Measurements from ENCODE around the gene CPSF4L. TPM values are rescaled to one million over a fixed set of nuclear protein-coding genes. Genes with fewer than 3 reads are reported as not detected.
"Not testable (repeated sequence)": the region's sequence is repeated elsewhere in the genome, so short reads cannot be mapped to it uniquely, and the experiment has no call there.

The CPSF4L gene
- total RNA-seq, 4 donors from 2014 or later = not detected

DNA sequence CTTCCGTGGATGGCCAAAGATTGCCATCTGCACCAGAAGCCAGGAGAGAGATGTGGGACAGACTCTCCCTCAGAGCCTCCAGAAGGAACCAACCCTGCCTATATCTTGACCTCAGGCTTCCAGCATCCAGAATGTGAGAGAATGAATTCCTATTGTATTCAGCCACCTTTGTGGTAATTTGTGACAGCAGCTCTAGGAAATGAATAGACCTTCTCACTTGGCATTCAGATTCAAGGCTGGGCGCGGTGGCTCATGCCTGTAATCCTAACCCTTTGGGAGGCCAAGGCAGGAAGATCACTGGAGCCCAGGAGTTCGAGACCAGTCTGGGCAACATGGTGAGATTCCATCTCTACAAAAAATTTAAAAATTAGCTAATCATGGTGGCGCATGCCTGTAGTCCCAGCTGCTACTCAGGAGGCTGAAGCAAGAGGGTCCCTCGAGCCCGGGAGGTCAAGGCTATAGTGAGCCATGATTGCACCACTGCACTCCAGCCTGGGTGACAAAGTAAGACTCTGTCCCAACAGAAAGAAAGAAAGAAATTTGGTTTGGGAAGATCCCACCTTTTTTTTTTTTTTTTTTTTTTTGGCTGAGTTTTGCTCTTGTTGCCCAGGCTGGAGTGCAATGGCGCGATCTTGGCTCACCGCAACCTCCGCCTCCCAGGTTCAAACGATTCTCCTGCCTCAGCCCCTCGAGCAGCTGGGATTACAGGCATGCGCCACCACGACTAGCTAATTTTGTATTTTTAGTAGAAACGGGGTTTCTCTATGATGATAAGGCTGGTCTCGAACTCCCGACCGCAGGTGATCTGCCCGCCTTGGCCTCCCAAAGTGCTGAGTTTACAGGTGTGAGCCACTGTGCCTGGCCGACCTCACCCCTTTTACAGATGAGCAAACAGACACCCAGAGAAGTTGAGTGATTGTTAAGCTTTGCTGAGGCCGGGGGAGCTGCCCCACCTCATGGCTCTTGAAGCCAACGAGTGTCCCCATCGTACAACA, 4.3 kb upstream of the CPSF4L start:
- Histone ChIP-seq H3K27me3 (no peaks in the 10 kb centered on the region), H3K4me3 (no peak overlapping the region), H3K9me3 (no peaks in the 10 kb centered on the region), H3K36me3 (no peaks in the 10 kb centered on the region), H3K4me1 (peaks cover 0 to 57% (median 24%) of the 10 kb centered on the region in 4 donors), H3K27ac (peak overlapping the region in 2 of 4 donors; percentile 75 to 76)
- no peak for DNase-seq (ENCODE audit: low spot score in 2 of 2)
- no peak for TF ChIP-seq POLR2A (IDR thresholded peaks at IDR 0.05)
- no peak for TF ChIP-seq CTCF (IDR thresholded peaks at IDR 0.05)
- TF ChIP-seq EP300 (IDR thresholded peaks at IDR 0.05) = no peak
- 82 to 86% methylated on average over 23 to 24 of the region's 24 CpGs for WGBS, 2 donors

DNA sequence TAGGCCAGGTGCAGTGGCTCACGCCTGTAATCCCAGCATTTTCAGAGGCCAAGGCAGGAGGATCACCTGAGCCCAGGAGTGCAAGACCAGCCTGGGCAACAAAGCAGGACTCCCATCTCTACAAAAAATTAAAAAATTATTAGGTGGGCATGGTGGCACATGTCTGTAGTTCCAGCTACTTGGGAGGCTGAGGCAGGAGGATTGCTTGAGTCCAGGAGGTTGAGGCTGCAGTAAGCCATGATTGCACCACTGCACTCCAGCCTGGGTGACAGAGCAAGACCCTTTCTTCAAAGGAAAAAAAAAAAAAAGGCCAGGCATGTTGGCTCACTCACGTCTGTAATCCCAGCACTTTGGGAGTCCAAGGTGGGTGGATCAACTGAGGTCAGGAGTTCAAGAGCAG, 2.8 kb upstream of the CPSF4L start:
- H3K9me3 ChIP-seq; H3K27ac ChIP-seq; H3K36me3 ChIP-seq; H3K4me3 ChIP-seq; DNase-seq (ENCODE audit: low spot score in 2 of 2); H3K27me3 ChIP-seq: not testable (repeated sequence)
- peaks cover 0 to 60% (median 24%) of the 10 kb centered on the region in 4 donors for H3K4me1 ChIP-seq
- WGBS, 2 donors = 56 to 65% methylated on average over 2 of the region's 2 CpGs

- no peaks in the 10 kb centered on the region for H3K36me3 ChIP-seq
- H3K4me3 ChIP-seq = no peak overlapping the region
- WGBS, 2 donors = 56 to 58% methylated on average over 12 of the region's 12 CpGs
- no peak for DNase-seq (ENCODE audit: low spot score in 2 of 2)
- peak overlapping the region; percentile 58 to 83 (median 73) for H3K27ac ChIP-seq
- H3K4me1 ChIP-seq = peaks cover 0 to 47% (median 20%) of the 10 kb centered on the region in 4 donors
- TF ChIP-seq EP300 (IDR thresholded peaks at IDR 0.05) (no peak), POLR2A (IDR thresholded peaks at IDR 0.05) (no peak), CTCF (IDR thresholded peaks at IDR 0.05) (no peak)
- no peaks in the 10 kb centered on the region for H3K9me3 ChIP-seq
- H3K27me3 ChIP-seq = no peaks in the 10 kb centered on the region
These were observed 1.3 kb upstream of the CPSF4L start for GRCh38 chr17:73262676-73263642.

DNA sequence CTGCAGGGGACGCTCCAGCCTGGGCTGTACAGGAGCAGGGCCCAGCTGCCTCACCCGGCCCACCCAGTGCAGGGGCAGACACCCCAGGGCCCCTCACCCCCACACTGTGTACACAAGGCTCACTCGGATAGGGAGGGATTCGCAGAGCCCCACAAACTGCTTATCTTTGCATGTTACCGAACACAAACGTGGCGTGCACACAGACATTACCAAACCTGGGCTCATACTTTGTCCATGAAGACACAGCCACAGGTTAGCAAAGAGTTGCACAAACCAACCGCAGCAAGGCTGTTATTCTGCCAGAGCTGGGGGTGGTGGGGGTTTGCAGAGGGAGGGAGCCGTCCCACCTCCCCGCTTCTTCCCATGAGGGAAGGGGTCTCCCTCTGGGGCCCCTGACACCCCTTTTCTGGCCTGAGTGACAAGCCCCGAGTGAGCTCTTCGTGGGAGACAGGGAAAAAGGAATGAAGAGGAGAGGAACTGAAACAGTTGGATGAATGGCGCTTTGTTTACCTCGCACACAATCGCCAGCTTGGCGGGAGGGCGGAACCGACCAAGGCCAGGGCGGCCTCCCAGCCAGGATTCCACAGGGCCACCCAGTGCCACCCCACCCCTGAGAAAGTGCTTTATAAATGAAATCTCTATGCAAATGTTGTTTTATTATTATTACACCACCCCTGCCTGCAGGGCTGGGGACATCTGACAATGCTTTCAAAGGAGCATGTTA, 434 bp upstream of the CPSF4L start:
- peak in 1 of 2 donors; percentile 71 for TF ChIP-seq EP300 (IDR thresholded peaks at IDR 0.05)
- TF ChIP-seq POLR2A (IDR thresholded peaks at IDR 0.05) = no peak
- Histone ChIP-seq H3K27me3 (no peaks in the 10 kb centered on the region), H3K36me3 (no peaks in the 10 kb centered on the region), H3K27ac (peak overlapping the region; percentile 58 to 83 (median 73)), H3K4me1 (peaks cover 0 to 40% (median 18%) of the 10 kb centered on the region in 4 donors), H3K9me3 (no peaks in the 10 kb centered on the region), H3K4me3 (no peak overlapping the region)
- WGBS, 2 donors = 46 to 51% methylated on average over 16 to 17 of the region's 19 CpGs
- no peak for DNase-seq (ENCODE audit: low spot score in 2 of 2)

GRCh38 chr17:73257516-73257915, 4.2 kb downstream of the CPSF4L start:
- H3K9me3 ChIP-seq = no peaks in the 10 kb centered on the region
- 91 to 97% methylated on average over 6 of the region's 6 CpGs for WGBS, 2 donors
- H3K36me3 ChIP-seq = no peaks in the 10 kb centered on the region
- H3K27me3 ChIP-seq = no peaks in the 10 kb centered on the region
- peaks cover 0 to 24% (median 4%) of the 10 kb centered on the region in 4 donors for H3K4me1 ChIP-seq
- no peak for DNase-seq (ENCODE audit: low spot score in 2 of 2)
- TF ChIP-seq CTCF (IDR thresholded peaks at IDR 0.05) (no peak), POLR2A (IDR thresholded peaks at IDR 0.05) (no peak), EP300 (IDR thresholded peaks at IDR 0.05) (no peak)
- H3K4me3 ChIP-seq = no peak overlapping the region
- H3K27ac ChIP-seq = no peak overlapping the region

Data from tibial nerve (tissue), 4 donors.